ENCODE data around the gene PHF19. TPM values are rescaled to one million over a fixed set of nuclear protein-coding genes. Genes with fewer than 3 reads are reported as not detected.
A peak's percentile ranks its signal among the peaks of the same experiment; 100 is the strongest.

The PHF19 gene
- total RNA-seq, 1 experiment from 2014 or later, result 66.8 TPM

DNA sequence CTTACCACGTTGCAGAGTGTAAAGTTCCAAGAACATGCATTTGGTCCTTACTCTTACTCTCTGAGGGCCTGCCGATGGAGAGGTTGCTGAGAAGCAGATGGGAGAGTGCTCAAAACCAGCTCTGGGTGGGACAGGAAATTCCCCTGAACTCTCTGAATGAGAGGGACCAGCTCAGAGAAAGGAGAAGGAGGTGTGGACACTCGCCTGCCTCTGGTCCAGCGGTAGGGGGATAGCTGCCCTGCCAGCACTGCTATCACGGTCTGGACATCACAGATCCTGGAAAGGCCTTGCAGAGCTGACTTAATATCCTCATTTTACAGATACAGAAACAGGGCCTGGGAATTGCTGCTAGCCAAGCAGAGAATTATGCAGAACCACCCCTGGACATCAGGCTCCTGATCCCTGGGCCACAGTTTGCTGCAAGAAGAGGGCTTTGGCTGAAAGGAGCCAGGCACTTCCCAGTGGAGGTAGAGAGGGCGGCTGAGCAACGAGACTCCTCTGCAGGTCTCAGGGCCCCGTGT, 44.7 kb upstream of the PHF19 start:
- Histone ChIP-seq H4K5ac (ENCODE audit: insufficient read length, low read depth, low read length) (no peak overlapping the region), H3K18ac (ENCODE audit: insufficient read length, low read depth, low read length) (no peak overlapping the region), H2BK12ac (ENCODE audit: insufficient read length, low read depth, low read length) (no peak overlapping the region), H2BK120ac (ENCODE audit: low read depth, low read length, poor library complexity, severe bottlenecking) (no peak overlapping the region), H4K20me1 (ENCODE audit: control insufficient read depth, insufficient read depth, insufficient read length) (no peaks in the 10 kb centered on the region), H3K56ac (ENCODE audit: insufficient read length, low read depth, low read length) (no peak overlapping the region), H2AK5ac (ENCODE audit: insufficient read length, low read length) (no peak overlapping the region), H2BK15ac (ENCODE audit: low read depth, low read length) (no peak overlapping the region), H3K4me2 (ENCODE audit: insufficient read depth, insufficient read length, low read length) (no peak overlapping the region), H3K4ac (ENCODE audit: low read depth, low read length) (no peak overlapping the region), H3K4me1 (ENCODE audit: insufficient read depth, low read length) (peaks cover 5% of the 10 kb centered on the region; the same call in 1 of the 2 replicates), H3K14ac (ENCODE audit: insufficient read depth, low read length) (no peak overlapping the region), H3K23ac (ENCODE audit: insufficient read length, low read depth, low read length) (no peak overlapping the region), H3K27me3 (ENCODE audit: insufficient read depth, low read length) (no peaks in the 10 kb centered on the region), H2BK5ac (ENCODE audit: insufficient read length, low read length) (no peak overlapping the region), H3K27ac (ENCODE audit: insufficient read length, low read depth, low read length) (no peak overlapping the region), H2AFZ (ENCODE audit: low read length) (no peak overlapping the region), H3K23me2 (ENCODE audit: insufficient read length, low read depth, low read length, poor library complexity, severe bottlenecking) (no peaks in the 10 kb centered on the region), H3K9me3 (ENCODE audit: control insufficient read depth, low read depth, low read length) (no peaks in the 10 kb centered on the region), H3K9ac (ENCODE audit: extremely low read depth, insufficient read length, low read length) (no peak overlapping the region), H2BK20ac (ENCODE audit: low read depth, low read length, poor library complexity, severe bottlenecking) (no peak overlapping the region), H3T11ph (ENCODE audit: low read length) (no peak overlapping the region), H4K8ac (replicated peaks; ENCODE audit: insufficient read length, low read depth, low read length) (no peak overlapping the region), H3K79me1 (ENCODE audit: insufficient read depth, low read depth, low read length, poor library complexity, severe bottlenecking) (no peaks in the 10 kb centered on the region), H4K91ac (ENCODE audit: insufficient read length, low read depth, low read length) (no peak overlapping the region), H3K79me2 (ENCODE audit: insufficient read depth, low read length) (no peaks in the 10 kb centered on the region)
- WGBS (ENCODE audit: extremely low coverage, insufficient read length, low lambda C conversion rate), result no CpG with 5 or more reads among the region's 8 CpGs
- no peak overlapping the region for H3K4me3 Mint-ChIP-seq
- TF ChIP-seq, protein P1, sequence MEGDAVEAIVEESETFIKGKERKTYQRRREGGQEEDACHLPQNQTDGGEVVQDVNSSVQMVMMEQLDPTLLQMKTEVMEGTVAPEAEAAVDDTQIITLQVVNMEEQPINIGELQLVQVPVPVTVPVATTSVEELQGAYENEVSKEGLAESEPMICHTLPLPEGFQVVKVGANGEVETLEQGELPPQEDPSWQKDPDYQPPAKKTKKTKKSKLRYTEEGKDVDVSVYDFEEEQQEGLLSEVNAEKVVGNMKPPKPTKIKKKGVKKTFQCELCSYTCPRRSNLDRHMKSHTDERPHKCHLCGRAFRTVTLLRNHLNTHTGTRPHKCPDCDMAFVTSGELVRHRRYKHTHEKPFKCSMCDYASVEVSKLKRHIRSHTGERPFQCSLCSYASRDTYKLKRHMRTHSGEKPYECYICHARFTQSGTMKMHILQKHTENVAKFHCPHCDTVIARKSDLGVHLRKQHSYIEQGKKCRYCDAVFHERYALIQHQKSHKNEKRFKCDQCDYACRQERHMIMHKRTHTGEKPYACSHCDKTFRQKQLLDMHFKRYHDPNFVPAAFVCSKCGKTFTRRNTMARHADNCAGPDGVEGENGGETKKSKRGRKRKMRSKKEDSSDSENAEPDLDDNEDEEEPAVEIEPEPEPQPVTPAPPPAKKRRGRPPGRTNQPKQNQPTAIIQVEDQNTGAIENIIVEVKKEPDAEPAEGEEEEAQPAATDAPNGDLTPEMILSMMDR (conservative IDR thresholded peaks at IDR 0.05), result no peak
- H3K27ac Mint-ChIP-seq, result peak overlapping the region; percentile 18 to 57 (median 32); a peak in 2 of 7 replicates
- H3K9me3 Mint-ChIP-seq, result peaks cover 0 to 4% of the 10 kb centered on the region in 2 experiments; a peak in 1 of 5 replicates
- no peaks in the 10 kb centered on the region; the same call in 1 of the 2 replicates for H3K27me3 Mint-ChIP-seq (ENCODE audit: low read depth)
- peaks cover 47 to 63% of the 10 kb centered on the region in 2 experiments for H3K4me1 Mint-ChIP-seq
- peaks cover 0 to 6% (median 4%) of the 10 kb centered on the region in 3 experiments; a peak in 3 of 7 replicates for H3K36me3 Mint-ChIP-seq (ENCODE audit: insufficient read depth in 1 of 3, low read depth in 3 of 3)
- DNase-seq, result no peak

Data from H9 (cell line).